Spleen (tissue), 11 donors: ENCODE measurements around the gene FGF14. TPM values are rescaled to one million over a fixed set of nuclear protein-coding genes. Genes with fewer than 3 reads are reported as not detected.

Source experiments
- DNase-seq: peaks from one replicate; pipeline ENCODE4 v3.0.0-alpha.2; 2020
- H3K27ac ChIP-seq, 8 donors: fragments of 200-600 bp; sonication (generic) in 7 of 8; 1 replicate in 4 of 8; 2 replicates in 4 of 8; pipeline versions ENCODE4 v1.5.0 to v1.8.0; 2016 to 2021; ENCODE audit warnings: inconsistent platforms in 4 of 8, mild to moderate bottlenecking in 4 of 8, moderate library complexity in 1 of 8
- H3K27me3 ChIP-seq, 7 donors: fragments of 200-600 bp; sonication (generic) in 6 of 7; replicated peaks in 1 of 7; 1 replicate in 4 of 7; 2 replicates in 3 of 7; pipeline versions ENCODE4 v1.5.0 to v1.8.0; 2016 to 2021; ENCODE audit warnings: inconsistent platforms in 3 of 7, mild to moderate bottlenecking in 1 of 7
- H3K36me3 ChIP-seq, 6 donors: fragments of 200-600 bp; sonication (generic) in 5 of 6; 1 replicate in 4 of 6; 2 replicates in 2 of 6; pipeline versions ENCODE4 v1.5.0 to v1.8.0; 2016 to 2021; ENCODE audit warnings: inconsistent platforms in 2 of 6
- H3K4me1 ChIP-seq, 6 donors: fragments of 200-600 bp; sonication (generic) in 5 of 6; 1 replicate in 3 of 6; 2 replicates in 3 of 6; pipeline versions ENCODE4 v1.5.0 to v1.8.0; 2016 to 2021; ENCODE audit warnings: inconsistent platforms in 3 of 6
- H3K4me3 ChIP-seq, 8 donors: fragments of 200-600 bp; sonication (generic) in 7 of 8; 1 replicate in 4 of 8; 2 replicates in 4 of 8; pipeline versions ENCODE4 v1.5.0 to v1.8.0; 2016 to 2021; ENCODE audit warnings: inconsistent platforms in 4 of 8, mild to moderate bottlenecking in 4 of 8, moderate library complexity in 2 of 8
- H3K9me3 ChIP-seq, 8 donors: fragments of 200-600 bp; sonication (generic) in 7 of 8; 1 replicate in 4 of 8; 2 replicates in 4 of 8; pipeline versions ENCODE4 v1.5.0 to v1.8.0; 2016 to 2021; ENCODE audit warnings: inconsistent platforms in 4 of 8
- CTCF ChIP-seq, 11 experiments: fragments of 200-600 bp in 7 of 11; fragments of 450-650 bp in 4 of 11; sonication (generic) in 4 of 11; IDR thresholded peaks in 8 of 11; conservative IDR thresholded peaks in 3 of 11; 1 replicate in 7 of 11; 2 replicates in 4 of 11; pipeline versions ENCODE4 v1.4.0 to v1.8.0; 2016 to 2021; ENCODE audit warnings: antibody characterized with exemption in 11 of 11, inconsistent platforms in 4 of 11, mild to moderate bottlenecking in 1 of 11
- POLR2A ChIP-seq, 3 donors: fragments of 450-650 bp; IDR thresholded peaks; one replicate each; pipeline ENCODE4 v1.5.1; 2017; ENCODE audit warnings: antibody characterized with exemption in 3 of 3, mild to moderate bottlenecking in 1 of 3
- POLR2AphosphoS5 ChIP-seq, 3 donors: sonication (generic); formaldehyde crosslinking; IDR thresholded peaks; one replicate each; pipeline ENCODE4 v1.5.1; 2017; ENCODE audit warnings: antibody characterized with exemption in 3 of 3
- WGBS, 5 donors: extraction: QIAGEN DNeasy Blood & Tissue Kit in 3 of 5; methylation state at CpG; one replicate each; pipeline versions ENCODE4 v1.1.5 to v1.1.7; 2013 to 2018; 5-methylcytosine and 5-hydroxymethylcytosine counted together
- intact Hi-C: fragments of 100-400 bp; cut with DNase I; formaldehyde crosslinking; loops from one replicate; pipeline ENCODE4 v1.15.0; 2023; ENCODE audit warnings: low total_unique reads
- polyA plus RNA-seq, 3 donors: library from polyadenylated mRNA; stranded (reverse); fragments of 200-250 nt; gene quantifications; one replicate each; pipeline ENCODE4 v1.2.1, GENCODE V29; 2013
- total RNA-seq, 7 donors: library from RNA; depleted of rRNA in 3 of 7; stranded (reverse); fragments of >200 nt in 3 of 7; fragmentation: NEBNext Ultra II Directional in 4 of 7; extraction: Animal tissue kit (Norgen Biotek cat#: 25700) in 4 of 7; gene quantifications; one replicate each; pipeline versions ENCODE4 v1.1.0 to v1.2.1, GENCODE V29; 2016 to 2021
- donor health status: healthy with polysubstance abuse.
- donor health status: DM: no; HTN: no; CAD: no; lungs with moderate emphysema.
- donor health status: DM: no; HTN: no; CAD: no.
- donor health status: Bipolar disorder and iron deficiency.
- donor health status: healthy.
- donor health status: DM: no; HTN: no; CAD: no.
- donor health status: DM: yes; HTN: yes; CAD: no.

FGF14 gene
- total and polyA plus RNA-seq, 10 donors, result 0.03 to 1.1 (median 0.05) TPM; not detected in 3

- Histone ChIP-seq H3K36me3 (no peaks in the 10 kb centered on the region), H3K4me1 (no peaks in the 10 kb centered on the region), H3K27me3 (no peaks in the 10 kb centered on the region), H3K27ac (no peak overlapping the region), H3K9me3 (peaks cover 0 to 6% (median 0%) of the 10 kb centered on the region in 8 donors), H3K4me3 (no peak overlapping the region)
- 37 to 65% (median 41%) methylated on average over 3 of the region's 3 CpGs for WGBS, 5 donors
- no peak for DNase-seq
- intact Hi-C loops, result no loop called here
- TF ChIP-seq CTCF (IDR thresholded peaks at IDR 0.05 in 8 of 11, conservative IDR thresholded peaks at IDR 0.05 in 3 of 11) (no peak), POLR2AphosphoS5 (IDR thresholded peaks at IDR 0.05) (no peak), POLR2A (IDR thresholded peaks at IDR 0.05) (no peak)
These were observed 446.1 kb downstream of the FGF14 start for GRCh38 chr13:101955764-101956163.

- Histone ChIP-seq H3K27ac (no peak overlapping the region), H3K4me1 (no peaks in the 10 kb centered on the region), H3K9me3 (peaks cover 0 to 4% (median 0%) of the 10 kb centered on the region in 8 donors), H3K4me3 (no peak overlapping the region), H3K36me3 (no peaks in the 10 kb centered on the region), H3K27me3 (no peaks in the 10 kb centered on the region)
- WGBS, 5 donors, result 78 to 88% (median 81%) methylated on average over 2 of the region's 2 CpGs
- intact Hi-C loops, result no loop called here
- DNase-seq, result no peak
- TF ChIP-seq POLR2AphosphoS5 (IDR thresholded peaks at IDR 0.05), result no peak
- TF ChIP-seq POLR2A (IDR thresholded peaks at IDR 0.05), result no peak
- no peak for TF ChIP-seq CTCF (IDR thresholded peaks at IDR 0.05 in 8 of 11, conservative IDR thresholded peaks at IDR 0.05 in 3 of 11)
These were observed 450.7 kb downstream of the FGF14 start for GRCh38 chr13:101951114-101951513.

GRCh38 chr13:101949681-101950080, 452.2 kb downstream of the FGF14 start:
- DNase-seq, result no peak
- Histone ChIP-seq H3K9me3 (peaks cover 0 to 4% (median 0%) of the 10 kb centered on the region in 8 donors), H3K27me3 (no peaks in the 10 kb centered on the region), H3K36me3 (no peaks in the 10 kb centered on the region), H3K27ac (no peak overlapping the region), H3K4me3 (no peak overlapping the region), H3K4me1 (no peaks in the 10 kb centered on the region)
- intact Hi-C loops, result no loop called here
- no peak for TF ChIP-seq POLR2A (IDR thresholded peaks at IDR 0.05)
- no peak for TF ChIP-seq POLR2AphosphoS5 (IDR thresholded peaks at IDR 0.05)
- no peak for TF ChIP-seq CTCF (IDR thresholded peaks at IDR 0.05 in 8 of 11, conservative IDR thresholded peaks at IDR 0.05 in 3 of 11)

- DNase-seq, result no peak
- H3K9me3 ChIP-seq, result peaks cover 0 to 4% (median 0%) of the 10 kb centered on the region in 8 donors
- TF ChIP-seq CTCF (IDR thresholded peaks at IDR 0.05 in 8 of 11, conservative IDR thresholded peaks at IDR 0.05 in 3 of 11) (no peak), POLR2A (IDR thresholded peaks at IDR 0.05) (no peak), POLR2AphosphoS5 (IDR thresholded peaks at IDR 0.05) (no peak)
These were observed 455.4 kb downstream of the FGF14 start for GRCh38 chr13:101946401-101946800.

More at GRCh38 chr13:101946401-101946800, 455.4 kb downstream of the FGF14 start:
- H3K27me3 ChIP-seq, result no peaks in the 10 kb centered on the region
- intact Hi-C loops, result no loop called here
- no peaks in the 10 kb centered on the region for H3K36me3 ChIP-seq
- no peaks in the 10 kb centered on the region for H3K4me1 ChIP-seq
- H3K4me3 ChIP-seq, result no peak overlapping the region
- no peak overlapping the region for H3K27ac ChIP-seq
